ENCODE data around the gene AOX1. TPM values are rescaled to one million over a fixed set of nuclear protein-coding genes. Genes with fewer than 3 reads are reported as not detected.

Gene AOX1
- total RNA-seq, 1 experiment from 2014 or later, result 3.0 TPM

GRCh38 chr2:200700856-200701255 lies 115.0 kb downstream of the AOX1 start:
- ChIA-PET POLR2A (no interaction called here), CTCF (no interaction called here)
- no peaks in the 10 kb centered on the region for H3K4me1 ChIP-seq (ENCODE audit: control insufficient read depth, insufficient read depth, low read length)
- no peak for DNase-seq (ENCODE audit: low read depth, low spot score)
- no peak for TF ChIP-seq REST (IDR thresholded peaks at IDR 0.05; ENCODE audit: insufficient read depth in 1 of 2, low read depth in 2 of 2, low read length in 1 of 2)
- no peak for TF ChIP-seq SIN3A (IDR thresholded peaks at IDR 0.05; ENCODE audit: borderline replicate concordance, insufficient read depth, low read depth, low read length)
- no peak for TF ChIP-seq CTCF (IDR thresholded peaks at IDR 0.05)
- TF ChIP-seq POLR2AphosphoS5 (IDR thresholded peaks at IDR 0.05; ENCODE audit: low read depth, low read length), result no peak
- no peak for TF ChIP-seq TCF7L2 (IDR thresholded peaks at IDR 0.05; ENCODE audit: low read depth, low read length)
- no peaks in the 10 kb centered on the region for H3K9me3 ChIP-seq (ENCODE audit: control insufficient read depth, insufficient read depth, low read depth, low read length)
- H3K27ac ChIP-seq (ENCODE audit: low read length), result no peak overlapping the region
- intact Hi-C loops (cut with micrococcal nuclease; ENCODE audit: unreplicated experiment) (loop anchor here (5.0 kb wide), 1 partner anchor 214 kb away; no protein-coding TSS in a partner anchor), in situ Hi-C loops (cut with HindIII; ENCODE audit: low pct_unique_long_range_greater_than_20kb, low sequenced_read_pairs) (no loop called here)
- no peak for ATAC-seq
- no TSS peak for BruUV-seq (replicated peaks)
- H3K4me3 ChIP-seq (ENCODE audit: low read depth in 2 of 2, low read length in 2 of 2), result no peak overlapping the region
- H3K36me3 ChIP-seq (ENCODE audit: control insufficient read depth, insufficient read depth, low read length), result no peaks in the 10 kb centered on the region
- H3K27me3 ChIP-seq (ENCODE audit: control insufficient read depth, insufficient read depth, low read length), result no peaks in the 10 kb centered on the region

- no peak for DNase-seq (ENCODE audit: low read depth, low spot score)
- no peaks in the 10 kb centered on the region for H3K9me3 ChIP-seq (ENCODE audit: control insufficient read depth, insufficient read depth, low read depth, low read length)
- in situ Hi-C loops (cut with HindIII; ENCODE audit: low pct_unique_long_range_greater_than_20kb, low sequenced_read_pairs), result no loop called here
- no peaks in the 10 kb centered on the region for H3K27me3 ChIP-seq (ENCODE audit: control insufficient read depth, insufficient read depth, low read length)
- BruUV-seq (replicated peaks), result no TSS peak
- POLR2A ChIA-PET, result no interaction called here
- intact Hi-C loops (cut with micrococcal nuclease; ENCODE audit: unreplicated experiment), result loop anchor here (5.0 kb wide), 1 partner anchor 215 kb away; no protein-coding TSS in a partner anchor
- H3K4me1 ChIP-seq (ENCODE audit: control insufficient read depth, insufficient read depth, low read length), result no peaks in the 10 kb centered on the region
- H3K36me3 ChIP-seq (ENCODE audit: control insufficient read depth, insufficient read depth, low read length), result no peaks in the 10 kb centered on the region
- no peak overlapping the region for H3K27ac ChIP-seq (ENCODE audit: low read length)
- no peak for ATAC-seq
- CTCF ChIA-PET, result interaction anchor here (0.8 kb wide), 1 partner anchor 11 kb away, joined by 6 read pairs; no protein-coding TSS in a partner anchor
- H3K4me3 ChIP-seq (ENCODE audit: low read depth in 2 of 2, low read length in 2 of 2), result no peak overlapping the region
- TF ChIP-seq TCF7L2 (IDR thresholded peaks at IDR 0.05; ENCODE audit: low read depth, low read length) (no peak), CTCF (IDR thresholded peaks at IDR 0.05) (no peak), REST (IDR thresholded peaks at IDR 0.05; ENCODE audit: insufficient read depth in 1 of 2, low read depth in 2 of 2, low read length in 1 of 2) (no peak), SIN3A (IDR thresholded peaks at IDR 0.05; ENCODE audit: borderline replicate concordance, insufficient read depth, low read depth, low read length) (no peak), POLR2AphosphoS5 (IDR thresholded peaks at IDR 0.05; ENCODE audit: low read depth, low read length) (no peak)
These were observed 116.2 kb downstream of the AOX1 start for GRCh38 chr2:200702044-200702443.

Measured in Panc1 (cell line).